Testis (tissue), 3 donors: ENCODE results near the gene ISLR. TPM values are rescaled to one million over a fixed set of nuclear protein-coding genes. Genes with fewer than 3 reads are reported as not detected.

Experiments
- DNase-seq: peaks from one replicate; pipeline ENCODE4 v3.0.0-alpha.2; 2019
- H3K27ac ChIP-seq, 2 donors: fragments of 200-600 bp; sonication (generic); one replicate each; pipeline ENCODE4 v1.5.1; 2019
- H3K27me3 ChIP-seq: fragments of 200-600 bp; sonication (generic); one replicate; pipeline ENCODE4 v1.5.1; 2019
- H3K36me3 ChIP-seq: fragments of 200-600 bp; sonication (generic); one replicate; pipeline ENCODE4 v1.5.1; 2017; ENCODE audit warnings: low read depth; ENCODE audit errors: missing control alignments
- H3K4me1 ChIP-seq: fragments of 200-600 bp; sonication (generic); one replicate; pipeline ENCODE4 v1.5.1; 2019
- H3K4me3 ChIP-seq, 2 donors: fragments of 200-600 bp; sonication (generic); one replicate each; pipeline ENCODE4 v1.5.1; 2017 to 2019
- H3K9me3 ChIP-seq: fragments of 200-600 bp; sonication (generic); one replicate; pipeline ENCODE4 v1.5.1; 2017
- POLR2A ChIP-seq: fragments of 450-650 bp; IDR thresholded peaks from one replicate; pipeline ENCODE4 v1.6.1; 2017; ENCODE audit warnings: antibody characterized with exemption, mild to moderate bottlenecking, moderate library complexity
- WGBS, 2 donors: methylation state at CpG; one replicate each; pipeline ENCODE4 v1.1.5; 2018; 5-methylcytosine and 5-hydroxymethylcytosine counted together
- intact Hi-C: fragments of 100-400 bp; cut with DNase I; formaldehyde crosslinking; loops from one replicate; pipeline ENCODE4 v1.15.1; 2023; ENCODE audit warnings: low total_unique reads
- polyA plus RNA-seq: library from polyadenylated mRNA; stranded (reverse); fragments of 350-450 nt; fragmentation: Illumina TruSeq; extraction: RNeasy Lipid Tissue Mini Kit (QIAGEN cat#74804); gene quantifications from one replicate; pipeline ENCODE4 v1.2.3, GENCODE V29; 2014; ENCODE audit warnings: low read depth, low replicate concordance; ENCODE audit not compliant: insufficient read depth
- total RNA-seq, 2 donors: library from RNA; depleted of rRNA; stranded (reverse); fragments of >200 nt; gene quantifications; one replicate each; pipeline ENCODE4 v1.2.3, GENCODE V29; 2016
- TF ChIP-seq, protein P1 (sequence below), 3 experiments: fragments of 450-650 bp in 2 of 3; fragments of 200-600 bp in 1 of 3; sonication (generic) in 1 of 3; IDR thresholded peaks; one replicate each; pipeline ENCODE4 v1.5.1; 2016 to 2019; ENCODE audit warnings: antibody characterized with exemption in 3 of 3, mild to moderate bottlenecking in 2 of 3, moderate library complexity in 1 of 3

Gene ISLR
- total and polyA plus RNA-seq, 3 donors from 2014 or later, result 24.0 to 73.7 (median 39.5) TPM

- Histone ChIP-seq H3K36me3 (no peaks in the 10 kb centered on the region), H3K4me3 (no peak overlapping the region), H3K4me1 (peaks cover 13% of the 10 kb centered on the region), H3K9me3 (no peaks in the 10 kb centered on the region), H3K27ac (no peak overlapping the region), H3K27me3 (no peaks in the 10 kb centered on the region)
- WGBS, 2 donors, result 51 to 66% methylated on average over 2 of the region's 2 CpGs
- intact Hi-C loops, result loop anchor here (10.0 kb wide), 1 partner anchor 153 kb away; no protein-coding TSS in a partner anchor
- no peak for DNase-seq
- TF ChIP-seq, protein P1, sequence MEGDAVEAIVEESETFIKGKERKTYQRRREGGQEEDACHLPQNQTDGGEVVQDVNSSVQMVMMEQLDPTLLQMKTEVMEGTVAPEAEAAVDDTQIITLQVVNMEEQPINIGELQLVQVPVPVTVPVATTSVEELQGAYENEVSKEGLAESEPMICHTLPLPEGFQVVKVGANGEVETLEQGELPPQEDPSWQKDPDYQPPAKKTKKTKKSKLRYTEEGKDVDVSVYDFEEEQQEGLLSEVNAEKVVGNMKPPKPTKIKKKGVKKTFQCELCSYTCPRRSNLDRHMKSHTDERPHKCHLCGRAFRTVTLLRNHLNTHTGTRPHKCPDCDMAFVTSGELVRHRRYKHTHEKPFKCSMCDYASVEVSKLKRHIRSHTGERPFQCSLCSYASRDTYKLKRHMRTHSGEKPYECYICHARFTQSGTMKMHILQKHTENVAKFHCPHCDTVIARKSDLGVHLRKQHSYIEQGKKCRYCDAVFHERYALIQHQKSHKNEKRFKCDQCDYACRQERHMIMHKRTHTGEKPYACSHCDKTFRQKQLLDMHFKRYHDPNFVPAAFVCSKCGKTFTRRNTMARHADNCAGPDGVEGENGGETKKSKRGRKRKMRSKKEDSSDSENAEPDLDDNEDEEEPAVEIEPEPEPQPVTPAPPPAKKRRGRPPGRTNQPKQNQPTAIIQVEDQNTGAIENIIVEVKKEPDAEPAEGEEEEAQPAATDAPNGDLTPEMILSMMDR (IDR thresholded peaks at IDR 0.05), result no peak
- no peak for TF ChIP-seq POLR2A
Measured at GRCh38 chr15:74137537-74137894, 36.0 kb upstream of the ISLR start.

DNA sequence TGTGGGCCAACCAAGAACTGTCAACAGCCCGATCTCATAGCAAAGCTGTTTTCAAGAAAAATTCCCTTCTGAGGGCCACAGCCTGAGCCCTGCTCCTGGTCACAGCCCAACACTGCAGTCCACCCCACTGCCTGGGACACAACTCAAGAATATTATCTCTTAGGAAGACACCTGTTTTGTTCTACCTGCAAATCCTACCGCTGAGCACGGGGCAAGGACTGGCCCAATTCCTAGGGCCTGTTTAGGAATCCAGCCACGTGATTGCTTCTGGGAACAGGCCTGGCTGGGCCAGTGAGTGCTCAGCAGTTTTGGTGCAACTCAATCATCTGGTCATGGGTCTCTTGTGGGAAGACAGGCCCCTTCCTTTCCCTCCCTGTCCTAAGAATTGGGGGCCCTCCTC, 34.9 kb upstream of the ISLR start:
- intact Hi-C loops, result loop anchor here (10.0 kb wide), 1 partner anchor 154 kb away; no protein-coding TSS in a partner anchor
- H3K9me3 ChIP-seq, result no peaks in the 10 kb centered on the region
- no peak for TF ChIP-seq POLR2A
- TF ChIP-seq, protein P1 (IDR thresholded peaks at IDR 0.05), result no peak
- no peak overlapping the region for H3K4me3 ChIP-seq
- 88 to 93% methylated on average over 4 of the region's 4 CpGs for WGBS, 2 donors
- H3K27me3 ChIP-seq, result no peaks in the 10 kb centered on the region
- DNase-seq, result no peak
- no peak overlapping the region for H3K27ac ChIP-seq
- no peaks in the 10 kb centered on the region for H3K36me3 ChIP-seq
- peaks cover 13% of the 10 kb centered on the region for H3K4me1 ChIP-seq

DNA sequence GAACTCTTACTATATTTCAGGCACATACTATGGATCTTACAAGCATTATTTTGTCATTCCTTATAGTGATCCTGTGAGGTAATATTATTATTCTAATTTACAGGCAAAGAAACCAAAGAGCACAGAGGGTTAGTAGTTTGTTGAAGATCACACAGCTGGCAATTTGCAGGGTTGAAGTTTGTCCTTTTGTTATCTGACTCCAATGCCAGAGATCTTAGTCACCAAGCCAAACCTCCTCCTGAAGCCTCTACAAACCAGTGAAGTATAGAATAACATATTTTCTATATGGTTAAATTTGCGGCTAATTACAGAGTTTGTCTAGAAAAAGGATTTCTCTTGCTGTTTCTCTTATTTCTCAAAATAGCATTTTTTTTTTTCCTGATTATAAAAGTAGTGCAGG, 31.9 kb upstream of the ISLR start:
- no peaks in the 10 kb centered on the region for H3K27me3 ChIP-seq
- TF ChIP-seq POLR2A, result no peak
- TF ChIP-seq, protein P1 (IDR thresholded peaks at IDR 0.05), result no peak
- intact Hi-C loops, result no loop called here
- H3K4me1 ChIP-seq, result peaks cover 4% of the 10 kb centered on the region
- H3K36me3 ChIP-seq, result no peaks in the 10 kb centered on the region
- H3K4me3 ChIP-seq, result no peak overlapping the region
- DNase-seq, result no peak
- 100% methylated on average over 1 of the region's 1 CpG for WGBS, 2 donors
- H3K9me3 ChIP-seq, result no peaks in the 10 kb centered on the region
- H3K27ac ChIP-seq, result no peak overlapping the region

DNA sequence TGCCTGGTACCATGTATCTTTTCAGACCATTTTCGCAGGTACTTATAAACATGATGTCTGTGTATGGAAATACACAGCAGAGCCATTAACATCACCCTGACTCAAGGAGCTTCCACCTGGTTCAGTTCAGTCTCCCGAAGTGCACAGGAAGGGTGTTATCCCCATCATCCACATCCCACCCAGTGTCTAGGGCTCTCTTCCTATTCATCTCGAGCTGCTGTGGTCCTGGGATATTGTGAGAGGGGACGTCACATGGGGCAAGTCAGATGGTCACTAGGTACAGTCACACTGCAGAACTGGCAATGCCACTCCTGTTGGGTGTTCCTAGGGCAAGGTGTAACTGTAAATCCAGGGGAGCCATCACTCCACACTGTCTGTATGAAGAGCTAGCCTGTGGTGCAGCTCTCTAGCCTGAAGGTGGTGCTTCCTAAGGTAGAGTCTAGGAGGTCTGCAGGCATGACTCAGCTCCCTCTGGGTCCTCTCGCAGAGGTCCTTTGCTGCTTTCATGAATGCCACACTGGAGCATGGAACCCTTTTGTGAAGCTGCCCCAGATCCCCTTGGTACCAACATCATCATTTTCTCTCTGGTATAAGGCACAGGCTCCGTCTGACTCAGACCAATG, 29.2 kb upstream of the ISLR start:
- DNase-seq, result no peak
- no peak for TF ChIP-seq POLR2A
- TF ChIP-seq, protein P1 (IDR thresholded peaks at IDR 0.05), result no peak
- no peaks in the 10 kb centered on the region for H3K36me3 ChIP-seq
- no peaks in the 10 kb centered on the region for H3K4me1 ChIP-seq
- intact Hi-C loops, result no loop called here
- 86 to 96% methylated on average over 6 of the region's 6 CpGs for WGBS, 2 donors
- H3K9me3 ChIP-seq, result no peaks in the 10 kb centered on the region
- no peak overlapping the region for H3K4me3 ChIP-seq
- H3K27me3 ChIP-seq, result no peaks in the 10 kb centered on the region
- H3K27ac ChIP-seq, result no peak overlapping the region

DNA sequence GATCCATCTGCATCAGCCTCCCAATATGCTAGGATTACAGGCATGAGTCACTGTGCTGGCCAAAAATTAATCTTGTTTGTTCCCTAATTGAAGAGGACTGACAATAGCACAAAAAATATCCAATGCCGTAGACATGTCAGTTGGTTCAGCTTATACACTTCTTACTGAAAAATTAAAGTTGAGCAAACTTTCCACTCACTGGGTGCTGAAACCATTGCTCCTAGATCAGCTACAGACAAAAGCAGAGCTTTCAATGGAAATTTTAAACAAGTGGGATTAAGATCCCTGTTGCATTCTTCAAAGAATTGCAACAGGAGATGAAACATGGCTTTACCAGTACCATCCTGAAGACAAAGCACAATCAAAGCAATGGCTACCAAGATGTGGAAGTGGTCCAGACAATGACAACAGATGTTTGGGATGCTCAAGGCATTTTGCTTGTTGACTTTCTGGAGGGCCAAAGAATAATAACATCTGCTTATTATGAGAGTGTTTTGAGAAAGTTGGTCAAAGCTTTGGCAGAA, 27.2 kb upstream of the ISLR start:
- no peaks in the 10 kb centered on the region for H3K27me3 ChIP-seq
- TF ChIP-seq, protein P1 (IDR thresholded peaks at IDR 0.05), result no peak
- no peaks in the 10 kb centered on the region for H3K36me3 ChIP-seq
- H3K4me3 ChIP-seq, result no peak overlapping the region
- no peaks in the 10 kb centered on the region for H3K4me1 ChIP-seq
- DNase-seq, result no peak
- WGBS, 2 donors, result 93 to 100% methylated on average over 1 of the region's 1 CpG
- intact Hi-C loops, result no loop called here
- H3K9me3 ChIP-seq, result no peaks in the 10 kb centered on the region
- H3K27ac ChIP-seq, result no peak overlapping the region
